Urinary bladder (tissue), 4 donors: ENCODE measurements around the gene NPIPA1. TPM values are rescaled to one million over a fixed set of nuclear protein-coding genes. Genes with fewer than 3 reads are reported as not detected.
"Not testable (repeated sequence)": the region's sequence is repeated elsewhere in the genome, so short reads cannot be mapped to it uniquely, and the experiment has no call there.

Experiments used
- DNase-seq: peaks from one replicate; pipeline ENCODE4 v3.0.0-alpha.2; 2015; ENCODE audit errors: extremely low spot score
- H3K27ac ChIP-seq: one replicate; pipeline ENCODE4 v1.5.1; 2013; ENCODE audit warnings: low read depth, mild to moderate bottlenecking, moderate library complexity
- H3K36me3 ChIP-seq: one replicate; pipeline ENCODE4 v1.6.1; 2013; ENCODE audit warnings: mild to moderate bottlenecking, moderate library complexity; ENCODE audit not compliant: insufficient read depth
- H3K4me1 ChIP-seq: one replicate; pipeline ENCODE4 v1.6.1; 2013; ENCODE audit warnings: mild to moderate bottlenecking, moderate library complexity; ENCODE audit not compliant: insufficient read depth
- H3K4me3 ChIP-seq: one replicate; pipeline ENCODE4 v1.5.1; 2013; ENCODE audit warnings: low read depth, low read length
- WGBS: extraction: QIAGEN DNeasy Blood & Tissue Kit; methylation state at CpG from one replicate; pipeline ENCODE4 v1.1.7; 2013; 5-methylcytosine and 5-hydroxymethylcytosine counted together
- polyA plus RNA-seq: library from polyadenylated mRNA; stranded (reverse); fragments of 200-250 nt; gene quantifications from one replicate; pipeline ENCODE4 v1.2.3, GENCODE V29; 2013
- total RNA-seq: library from RNA; depleted of rRNA; stranded (reverse); fragments of >200 nt; gene quantifications from one replicate; pipeline ENCODE4 v1.2.3, GENCODE V29; 2014
- donor health status: healthy with polysubstance abuse.
- donor health status: healthy.

The NPIPA1 gene
- total RNA-seq (101 TPM), polyA plus RNA-seq (130 TPM)

DNA sequence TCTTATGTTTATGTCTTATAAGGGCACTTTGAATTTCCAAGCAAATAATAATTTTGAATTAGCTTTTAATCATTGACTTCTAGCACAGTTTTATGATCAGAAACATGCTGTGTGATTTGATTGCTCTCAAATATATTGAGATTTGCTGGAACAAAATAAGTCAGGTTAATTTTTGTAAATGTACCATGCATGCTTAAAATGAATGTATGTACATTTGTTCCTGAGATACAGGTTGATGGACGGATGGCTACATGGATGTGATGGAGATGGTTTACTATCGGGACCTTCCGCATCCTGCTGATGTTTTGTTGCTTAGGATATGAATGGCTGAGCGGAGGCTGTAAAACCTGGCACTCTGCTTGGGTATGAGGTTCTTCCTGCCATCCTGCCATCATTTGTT lies at the start of gene NPIPA1:
NPIPA1 (plus strand) TSS at position 301 of the 400 bp plus-strand sequence; CDS start at position 301, 0 bp downstream.
- WGBS = no CpG with 5 or more reads among the region's 4 CpGs
- not testable (repeated sequence) for DNase-seq, H3K27ac ChIP-seq

DNA sequence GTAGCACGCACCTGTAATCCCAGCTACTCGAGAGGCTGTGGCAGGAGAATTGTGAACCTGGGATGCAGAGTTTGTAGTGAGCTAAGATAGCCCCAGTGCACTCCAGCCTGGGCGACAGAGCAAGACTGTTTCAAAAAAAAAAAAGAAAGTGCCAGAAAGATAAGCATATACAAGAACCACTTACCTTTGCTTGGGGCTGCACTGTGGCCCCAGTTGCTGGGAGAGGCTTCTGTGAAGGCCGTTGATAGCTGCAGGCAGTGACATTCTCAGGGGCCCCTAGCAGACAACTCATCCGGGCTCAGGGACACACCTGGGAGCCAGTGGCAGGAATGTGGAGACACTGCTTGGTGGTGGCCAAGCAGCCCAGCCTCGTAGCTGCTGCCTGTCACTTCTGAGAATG lies 45.1 kb upstream of the NPIPA1 start:
- not testable (repeated sequence) for H3K27ac ChIP-seq, H3K36me3 ChIP-seq, H3K4me3 ChIP-seq, H3K4me1 ChIP-seq, DNase-seq
- WGBS = 86% methylated on average over 4 of the region's 6 CpGs

More for the DNA sequence above, at the start of gene NPIPA1:
- H3K4me1 ChIP-seq, H3K36me3 ChIP-seq, H3K4me3 ChIP-seq: not testable (repeated sequence)

DNA sequence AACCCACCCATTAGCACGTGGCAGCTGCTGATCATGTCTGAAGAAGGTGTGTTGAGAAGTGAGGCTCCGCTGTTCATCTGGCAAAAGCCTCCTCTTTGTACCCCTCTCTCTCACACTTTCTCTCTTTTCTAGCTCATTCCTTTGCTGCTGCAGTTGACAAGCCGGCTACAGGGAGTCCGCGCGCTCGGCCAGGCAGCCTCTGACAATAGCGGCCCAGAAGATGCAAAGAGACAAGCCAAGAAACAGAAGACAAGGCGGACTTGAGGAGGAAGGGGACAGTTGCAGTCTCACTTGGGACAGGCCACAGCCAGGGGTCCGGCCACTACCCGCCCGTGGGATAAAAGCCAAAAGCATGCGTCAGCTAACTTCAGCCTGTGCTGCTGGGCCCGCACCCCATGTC lies 41.9 kb upstream of the NPIPA1 start:
- not testable (repeated sequence) for H3K27ac ChIP-seq, H3K36me3 ChIP-seq, H3K4me1 ChIP-seq, H3K4me3 ChIP-seq, DNase-seq
- 92% methylated on average over 10 of the region's 14 CpGs for WGBS

DNA sequence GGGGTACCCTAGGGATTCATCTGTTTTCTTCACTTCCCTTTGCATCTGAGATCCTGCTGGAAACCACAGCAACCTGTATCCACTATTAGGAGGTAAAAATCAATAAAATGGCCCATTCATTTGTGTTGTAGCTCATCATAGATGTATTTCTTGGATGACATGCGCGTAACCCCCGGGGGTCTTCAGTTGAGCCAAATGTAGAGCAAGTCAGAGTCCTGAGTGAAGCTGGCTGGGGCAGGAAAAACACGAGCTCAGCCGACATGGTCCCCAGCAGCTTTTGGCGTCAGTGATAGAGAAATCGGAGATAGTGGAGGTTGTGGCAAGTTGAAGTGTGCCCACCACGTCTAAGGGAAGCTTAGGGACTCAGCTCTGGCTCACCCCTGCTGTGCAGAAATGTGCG lies 41.2 kb upstream of the NPIPA1 start:
- H3K4me3 ChIP-seq, H3K4me1 ChIP-seq, DNase-seq, H3K36me3 ChIP-seq, H3K27ac ChIP-seq: not testable (repeated sequence)
- WGBS = 72% methylated on average over 8 of the region's 9 CpGs

DNA sequence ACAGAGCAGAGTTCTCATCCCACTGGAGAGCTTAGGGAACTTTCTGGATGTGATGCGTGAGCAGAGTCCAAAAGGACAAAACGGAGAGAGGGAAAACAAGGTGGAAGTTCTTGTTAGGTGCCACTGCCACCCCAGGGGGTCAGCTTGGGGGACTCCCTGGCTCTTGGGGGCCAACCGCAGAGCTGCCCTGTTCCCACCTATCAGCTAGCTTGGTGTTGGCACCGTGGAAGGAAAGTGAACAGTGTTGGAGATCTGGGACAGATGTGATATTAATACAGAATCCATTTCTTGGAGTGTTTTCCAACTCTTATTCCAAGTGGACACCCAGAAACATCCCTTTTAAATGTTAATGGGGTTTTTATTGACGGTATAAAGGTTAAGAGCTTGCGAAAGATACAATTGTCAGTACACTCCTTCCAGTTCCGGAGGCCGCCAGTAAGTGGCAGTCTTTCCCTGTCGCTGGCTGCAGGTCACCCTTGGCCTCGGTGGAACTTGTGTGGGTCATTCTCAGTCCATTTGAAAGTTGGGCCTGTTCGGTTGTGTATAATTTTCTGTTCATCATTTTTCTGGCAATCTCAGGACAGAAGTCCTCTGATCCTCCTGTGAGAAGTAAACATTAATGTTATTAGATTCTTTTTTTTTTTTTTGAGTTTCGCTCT lies 40.1 kb upstream of the NPIPA1 start:
- H3K4me1 ChIP-seq, H3K27ac ChIP-seq, H3K4me3 ChIP-seq, DNase-seq, H3K36me3 ChIP-seq: not testable (repeated sequence)
- WGBS = 63% methylated on average over 3 of the region's 12 CpGs

DNA sequence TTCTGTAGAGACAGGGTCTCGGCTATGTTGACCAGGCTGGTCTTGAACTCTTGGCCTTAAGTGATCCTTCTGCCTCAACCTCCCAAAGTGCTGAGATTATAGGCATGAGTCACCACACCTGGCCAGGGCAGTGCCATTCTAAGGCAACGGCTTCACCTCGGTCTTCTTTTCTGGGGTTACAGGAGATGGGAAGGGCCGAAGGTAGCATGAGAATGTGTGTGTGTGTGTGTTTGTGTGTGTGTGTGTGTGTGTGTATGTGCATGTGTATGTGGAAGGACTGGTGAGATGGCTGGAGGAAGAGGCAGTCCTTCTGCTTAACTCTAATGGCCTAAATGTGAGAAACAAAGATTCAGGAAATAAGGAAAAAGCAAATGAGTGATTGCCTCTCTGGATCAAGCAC lies 39.1 kb upstream of the NPIPA1 start:
- H3K27ac ChIP-seq, H3K4me1 ChIP-seq, H3K4me3 ChIP-seq, H3K36me3 ChIP-seq, DNase-seq: not testable (repeated sequence)
- WGBS = 95% methylated on average over 4 of the region's 4 CpGs

DNA sequence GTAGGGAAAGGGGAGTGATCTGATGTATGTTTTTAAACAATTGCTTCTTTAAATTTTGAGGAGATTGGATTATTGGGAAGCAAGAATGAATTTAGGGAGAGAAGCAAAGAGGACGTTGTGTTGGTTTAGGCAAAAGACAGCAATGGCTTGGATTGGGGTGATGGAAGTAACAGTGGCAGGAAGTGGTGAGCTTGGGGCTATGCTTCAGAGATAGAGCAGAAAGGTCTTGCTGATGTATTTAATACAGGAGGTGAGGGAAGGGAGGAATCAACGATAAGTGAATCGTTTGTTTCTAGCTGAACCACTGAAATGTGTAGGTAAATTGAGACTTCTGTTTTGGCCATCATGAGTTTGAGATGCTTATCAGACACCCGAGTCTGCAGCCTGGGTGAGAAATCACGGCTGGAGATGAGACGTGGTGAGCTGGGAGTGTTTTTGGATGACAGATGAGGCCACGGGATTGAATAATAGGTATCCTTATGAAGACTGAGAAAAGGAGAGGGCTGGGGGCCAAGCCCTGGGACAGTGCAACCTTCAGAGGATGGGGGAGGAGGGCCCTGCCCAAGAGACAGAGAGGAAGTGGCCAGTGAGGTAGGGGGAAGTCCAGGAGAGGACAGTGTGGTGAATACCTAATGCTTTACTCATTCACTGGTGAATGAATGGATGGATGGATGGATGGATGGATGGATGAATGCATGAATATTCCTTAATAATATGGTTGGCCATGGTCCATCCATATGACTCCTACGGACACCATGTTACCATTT lies 33.9 kb upstream of the NPIPA1 start:
- not testable (repeated sequence) for DNase-seq, H3K4me3 ChIP-seq, H3K27ac ChIP-seq, H3K4me1 ChIP-seq, H3K36me3 ChIP-seq
- 73% methylated on average over 5 of the region's 8 CpGs for WGBS

DNA sequence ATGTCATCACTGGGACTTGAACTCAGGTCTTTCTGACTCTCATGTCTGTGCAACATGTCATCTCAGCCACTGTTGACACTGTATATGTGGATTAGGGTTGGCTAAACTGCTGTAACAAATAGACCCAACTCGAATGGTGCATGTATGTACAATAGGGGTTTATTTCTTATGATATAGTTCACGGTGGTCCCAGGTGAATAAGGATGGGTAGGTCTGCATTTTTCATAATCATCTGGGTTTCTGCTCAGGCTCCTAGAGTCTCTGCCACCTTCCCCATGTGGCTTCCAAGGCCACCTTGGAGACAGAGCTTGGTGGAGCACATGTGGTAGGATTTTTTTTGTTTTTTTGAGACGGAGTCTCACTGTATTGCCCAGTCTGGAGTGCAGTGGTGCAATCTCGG lies 27.5 kb upstream of the NPIPA1 start:
- no CpG with 5 or more reads among the region's 4 CpGs for WGBS

DNA sequence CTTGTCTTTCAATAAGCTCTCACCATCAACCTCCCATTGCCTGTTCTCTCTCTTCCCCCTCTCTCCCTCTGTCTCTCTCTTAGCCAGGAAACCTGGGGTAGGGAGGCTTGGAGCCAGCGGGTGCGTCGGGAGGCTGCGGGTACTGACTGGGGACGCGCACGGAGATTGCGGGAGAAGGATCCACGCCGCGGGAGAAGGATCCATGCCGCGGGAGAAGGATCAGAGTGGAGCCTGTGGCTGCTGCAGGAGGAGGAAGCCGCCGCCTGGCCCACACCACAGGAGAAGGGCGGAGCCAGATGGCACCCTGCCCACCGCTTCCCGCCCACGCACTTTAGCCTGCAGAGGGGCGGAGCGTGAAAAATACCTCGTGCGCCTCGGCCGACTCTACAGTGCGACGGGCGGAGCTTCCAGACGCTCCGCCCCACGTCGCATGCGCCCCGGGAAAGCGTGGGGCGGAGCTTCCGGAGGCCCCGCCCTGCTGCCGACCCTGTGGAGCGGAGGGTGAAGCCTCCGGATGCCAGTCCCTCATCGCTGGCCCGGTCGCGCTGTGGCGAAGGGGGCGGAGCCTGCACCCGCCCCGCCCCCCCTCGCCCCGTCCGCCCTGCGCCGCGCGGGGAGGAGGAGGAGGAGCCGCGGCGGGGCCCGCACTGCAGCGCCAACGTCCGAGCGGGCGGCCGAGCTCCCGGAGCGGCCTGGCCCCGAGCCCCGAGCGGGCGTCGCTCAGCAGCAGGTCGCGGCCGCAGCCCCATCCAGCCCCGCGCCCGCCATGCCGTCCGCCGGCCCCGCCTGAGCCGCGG lies 26.2 kb upstream of the NPIPA1 start:
- H3K27ac ChIP-seq, H3K4me3 ChIP-seq, H3K36me3 ChIP-seq, H3K4me1 ChIP-seq, DNase-seq: not testable (repeated sequence)
- no CpG with 5 or more reads among the region's 85 CpGs for WGBS

More for the DNA sequence above, 27.5 kb upstream of the NPIPA1 start:
- not testable (repeated sequence) for DNase-seq, H3K27ac ChIP-seq, H3K36me3 ChIP-seq, H3K4me1 ChIP-seq, H3K4me3 ChIP-seq

DNA sequence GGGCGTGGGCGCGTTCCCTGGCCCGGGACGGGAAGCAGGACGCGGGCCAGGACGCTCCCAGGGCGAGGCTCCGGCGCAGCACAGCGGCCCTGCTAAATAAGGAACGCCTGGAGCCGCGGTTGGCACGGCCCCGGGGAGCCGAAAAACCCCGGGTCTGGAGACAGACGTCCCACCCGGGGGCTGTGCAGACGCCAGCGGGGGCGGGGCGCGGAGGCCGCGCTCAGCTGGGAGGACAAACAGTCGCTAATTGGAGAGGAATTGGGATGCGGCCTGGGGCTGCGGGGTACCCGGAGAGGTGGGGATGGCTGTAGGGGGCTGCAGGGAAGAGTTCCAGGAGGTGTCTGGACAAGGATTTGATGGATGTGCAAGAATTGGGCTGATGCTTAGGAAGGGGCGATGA lies 25.3 kb upstream of the NPIPA1 start:
- under 1% methylated on average over 29 of the region's 33 CpGs for WGBS
- H3K4me1 ChIP-seq, H3K4me3 ChIP-seq: not testable (repeated sequence)

DNA sequence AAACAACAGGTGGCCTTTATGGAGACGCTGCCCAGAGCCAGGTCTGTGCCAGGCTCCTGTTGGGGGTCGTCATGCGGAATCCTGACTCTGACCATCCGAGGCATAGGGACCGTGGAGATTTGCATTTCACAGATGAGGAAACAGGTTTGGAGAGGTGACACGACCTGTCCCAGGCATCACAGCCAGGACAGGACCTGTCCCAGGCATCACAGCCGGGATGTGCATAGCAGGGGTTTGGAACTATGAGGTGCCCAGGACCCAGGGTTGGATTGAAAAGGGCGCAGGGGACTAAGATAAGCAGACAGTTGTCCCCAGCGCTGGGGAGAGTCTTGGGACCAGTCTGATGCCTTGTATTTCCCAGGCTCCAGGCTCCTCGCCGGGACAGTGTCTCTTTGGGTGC lies 24.7 kb upstream of the NPIPA1 start:
- H3K4me3 ChIP-seq, DNase-seq, H3K36me3 ChIP-seq, H3K4me1 ChIP-seq, H3K27ac ChIP-seq: not testable (repeated sequence)
- 47% methylated on average over 2 of the region's 11 CpGs for WGBS

More for the DNA sequence above, 25.3 kb upstream of the NPIPA1 start:
- not testable (repeated sequence) for H3K27ac ChIP-seq, DNase-seq, H3K36me3 ChIP-seq

DNA sequence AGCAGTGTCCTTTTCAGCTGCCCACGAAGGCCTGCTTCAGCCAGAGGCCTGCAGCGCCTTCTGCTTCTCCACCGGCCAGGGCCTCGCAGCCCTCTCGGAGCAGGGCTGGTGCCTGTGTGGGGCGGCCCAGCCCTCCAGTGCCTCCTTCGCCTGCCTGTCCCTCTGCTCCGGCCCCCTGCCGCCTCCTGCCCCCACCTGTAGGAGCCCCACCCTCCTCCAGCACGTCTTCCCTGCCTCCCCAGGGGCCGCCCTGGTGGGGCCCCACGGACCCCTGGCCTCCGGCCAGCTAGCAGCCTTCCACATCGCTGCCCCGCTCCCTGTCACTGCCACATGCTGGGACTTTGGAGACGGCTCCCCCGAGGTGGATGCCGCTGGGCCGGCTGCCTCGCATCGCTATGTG lies 18.7 kb upstream of the NPIPA1 start:
- 78% methylated on average over 19 of the region's 21 CpGs for WGBS
- not testable (repeated sequence) for DNase-seq, H3K4me1 ChIP-seq, H3K27ac ChIP-seq, H3K36me3 ChIP-seq, H3K4me3 ChIP-seq

DNA sequence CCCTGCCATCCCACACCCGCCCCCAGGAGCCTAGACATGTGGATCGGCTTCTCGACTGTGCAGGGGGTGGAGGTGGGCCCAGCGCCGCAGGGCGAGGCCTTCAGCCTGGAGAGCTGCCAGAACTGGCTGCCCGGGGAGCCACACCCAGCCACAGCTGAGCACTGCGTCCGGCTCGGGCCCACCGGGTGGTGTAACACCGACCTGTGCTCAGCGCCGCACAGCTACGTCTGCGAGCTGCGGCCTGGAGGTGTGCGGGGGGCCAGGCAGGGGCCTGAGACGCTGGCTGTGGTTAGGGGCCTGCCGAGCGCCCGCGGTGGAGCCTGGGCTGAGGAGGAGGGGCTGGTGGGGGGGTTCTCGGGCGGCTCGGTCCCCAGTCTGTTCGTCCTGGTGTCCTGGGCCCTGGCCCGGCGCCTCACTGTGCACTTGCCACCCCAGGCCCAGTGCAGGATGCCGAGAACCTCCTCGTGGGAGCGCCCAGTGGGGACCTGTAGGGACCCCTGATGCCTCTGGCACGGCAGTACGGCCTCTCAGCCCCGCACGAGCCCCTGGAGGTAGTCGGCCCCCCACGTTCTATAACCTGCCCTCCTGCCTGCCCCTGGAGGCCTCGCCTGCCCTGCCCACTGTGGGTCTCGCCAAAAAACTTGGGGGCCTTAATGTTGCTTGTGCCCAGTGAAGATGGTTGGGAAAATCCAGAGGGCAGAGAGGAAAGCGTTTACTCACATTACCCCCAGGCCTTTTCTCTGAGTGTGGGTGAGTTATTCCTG lies 17.2 kb upstream of the NPIPA1 start:
- not testable (repeated sequence) for H3K27ac ChIP-seq, DNase-seq, H3K4me3 ChIP-seq, H3K36me3 ChIP-seq, H3K4me1 ChIP-seq
- 72% methylated on average over 29 of the region's 41 CpGs for WGBS
